Measurements from ENCODE around the gene SMG6.

- TF ChIP-seq CTCF (IDR thresholded peaks at IDR 0.05) (no peak), ZFX (IDR thresholded peaks at IDR 0.05; ENCODE audit: borderline replicate concordance) (no peak)
These were observed 275.9 kb downstream of the SMG6 start for GRCh38 chr17:2027528-2028233.

Data from 22Rv1 (cell line).